ENCODE measurements around the gene CIRBP. TPM values are rescaled to one million over a fixed set of nuclear protein-coding genes. Genes with fewer than 3 reads are reported as not detected.

Gene CIRBP
- total RNA-seq, 2 donors from 2014 or later: 288 to 385 TPM

DNA sequence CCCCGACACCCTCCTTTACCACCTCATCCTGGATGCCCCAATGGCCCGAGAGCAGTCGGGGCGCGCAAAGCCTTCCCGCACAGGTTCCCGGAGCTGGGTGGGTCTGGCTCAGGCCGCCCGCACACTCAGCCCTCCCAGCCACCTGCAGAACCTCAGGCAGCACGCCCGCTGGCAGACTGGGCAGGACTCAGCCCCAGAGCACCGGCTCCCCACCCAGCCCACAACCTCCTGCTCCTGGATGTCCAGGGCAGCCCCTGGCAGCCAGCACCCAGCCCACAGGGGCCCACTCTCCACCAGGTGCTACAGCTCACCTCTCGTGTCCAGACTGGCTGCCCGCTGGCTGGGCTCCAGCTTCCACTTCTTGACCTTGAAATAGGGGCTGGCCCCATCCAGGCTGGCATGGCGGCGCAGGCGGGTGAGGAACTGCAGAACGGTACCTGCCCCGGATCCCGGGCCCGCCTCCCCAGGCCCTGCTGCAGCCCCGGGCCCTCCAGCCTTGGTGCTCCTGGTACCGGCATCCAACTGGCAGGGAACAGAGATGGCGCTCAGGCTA is 35.9 kb upstream of the CIRBP start:
- H3K4me1 ChIP-seq: peaks cover 0 to 32% of the 10 kb centered on the region in 2 donors
- DNase-seq (ENCODE audit: low spot score): no peak
- H3K36me3 ChIP-seq: peaks cover 1% of the 10 kb centered on the region
- H3K9me3 ChIP-seq: no peaks in the 10 kb centered on the region
- H3K4me3 ChIP-seq: no peak overlapping the region
- TF ChIP-seq CTCF (IDR thresholded peaks at IDR 0.05): no peak
- peak overlapping the region; percentile 60 to 70 for H3K27ac ChIP-seq
- no peaks in the 10 kb centered on the region for H3K27me3 ChIP-seq

GRCh38 chr19:1234051-1234954 is 34.8 kb upstream of the CIRBP start:
- Histone ChIP-seq H3K27me3 (no peaks in the 10 kb centered on the region), H3K9me3 (no peaks in the 10 kb centered on the region), H3K4me1 (peaks cover 0 to 35% of the 10 kb centered on the region in 2 donors), H3K27ac (no peak overlapping the region), H3K4me3 (no peak overlapping the region), H3K36me3 (no peaks in the 10 kb centered on the region)
- no peak for DNase-seq (ENCODE audit: low spot score)
- no peak for TF ChIP-seq CTCF (IDR thresholded peaks at IDR 0.05)

- DNase-seq (ENCODE audit: low spot score): no peak
- H3K4me3 ChIP-seq: no peak overlapping the region
- H3K4me1 ChIP-seq: peaks cover 0 to 38% of the 10 kb centered on the region in 2 donors
- no peak overlapping the region for H3K27ac ChIP-seq
- no peaks in the 10 kb centered on the region for H3K27me3 ChIP-seq
- H3K36me3 ChIP-seq: no peaks in the 10 kb centered on the region
- H3K9me3 ChIP-seq: no peaks in the 10 kb centered on the region
- TF ChIP-seq CTCF (IDR thresholded peaks at IDR 0.05): no peak
These were observed 34.2 kb upstream of the CIRBP start for GRCh38 chr19:1234955-1235380.

DNA sequence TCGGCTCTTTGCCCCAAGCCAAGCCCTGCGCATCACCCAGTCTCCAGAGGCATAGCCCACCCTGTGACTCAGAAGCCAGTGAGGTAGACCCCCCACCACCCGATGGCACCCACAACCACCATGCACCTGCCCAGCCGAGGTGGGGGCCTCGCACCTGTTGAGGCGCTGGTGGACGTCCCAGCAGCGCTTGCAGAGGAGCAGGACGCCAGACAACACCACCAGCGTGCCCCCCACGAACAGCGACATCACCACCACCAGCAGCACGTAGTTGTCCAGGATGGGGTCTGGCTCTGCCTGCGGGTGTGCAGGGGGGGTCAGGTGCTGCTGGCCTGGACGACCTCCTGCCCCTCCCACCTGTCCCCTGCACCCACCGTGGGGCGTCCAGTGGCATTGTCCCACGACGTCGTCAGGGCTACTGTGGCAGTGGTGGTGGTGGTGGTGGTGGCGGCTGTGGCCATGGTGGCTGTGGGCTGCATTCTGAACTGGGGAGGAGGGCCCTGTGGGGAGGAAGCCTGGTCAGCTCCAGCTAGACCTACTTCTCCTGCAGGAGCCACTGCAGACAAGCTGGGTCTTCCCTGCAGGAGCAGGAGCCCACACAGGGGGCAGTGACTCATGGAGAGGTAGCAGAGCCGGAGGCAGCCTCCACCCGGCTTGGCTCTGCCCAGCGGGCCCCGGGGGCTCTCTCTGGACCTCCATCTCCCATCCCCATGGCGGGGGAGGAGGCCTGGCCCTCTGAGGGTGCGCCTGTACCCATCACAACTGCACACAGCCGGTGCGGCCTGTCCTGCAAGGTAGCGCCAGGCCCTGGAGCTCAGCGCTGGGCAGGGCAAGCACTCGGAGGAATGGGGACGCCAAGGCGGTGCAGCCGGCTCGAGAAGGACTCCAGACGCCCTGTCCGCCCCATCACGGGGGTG is 33.2 kb upstream of the CIRBP start:
- no peaks in the 10 kb centered on the region for H3K9me3 ChIP-seq
- H3K27me3 ChIP-seq: no peaks in the 10 kb centered on the region
- no peak for TF ChIP-seq CTCF (IDR thresholded peaks at IDR 0.05)
- no peak for DNase-seq (ENCODE audit: low spot score)
- H3K4me1 ChIP-seq: peaks cover 0 to 46% of the 10 kb centered on the region in 2 donors
- no peak overlapping the region for H3K27ac ChIP-seq
- H3K36me3 ChIP-seq: no peaks in the 10 kb centered on the region
- no peak overlapping the region for H3K4me3 ChIP-seq

DNA sequence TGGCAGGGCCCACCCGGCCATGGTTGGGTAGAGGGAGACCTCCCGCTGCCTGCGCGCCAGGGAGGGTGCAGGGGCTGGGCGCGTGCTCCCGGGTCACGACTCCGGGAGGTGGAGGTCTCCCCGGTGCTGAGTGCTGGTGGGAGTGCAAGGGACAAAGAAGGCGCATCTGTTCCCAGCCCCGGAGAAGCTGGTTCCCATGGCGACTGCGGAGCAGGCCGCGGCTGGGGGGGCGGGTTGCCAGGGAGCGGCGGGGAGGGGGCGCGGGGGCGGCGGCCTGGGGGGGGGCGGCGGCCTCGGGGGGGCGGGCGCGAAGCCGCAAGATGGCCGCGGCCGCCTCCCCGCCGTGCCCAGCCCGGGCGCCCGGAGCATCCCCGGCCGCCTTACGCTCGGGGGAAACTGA is 32.6 kb upstream of the CIRBP start:
- Histone ChIP-seq H3K36me3 (no peaks in the 10 kb centered on the region), H3K9me3 (no peaks in the 10 kb centered on the region), H3K27me3 (no peaks in the 10 kb centered on the region), H3K4me1 (peaks cover 0 to 50% of the 10 kb centered on the region in 2 donors), H3K4me3 (peak overlapping the region; percentile 44 to 70), H3K27ac (peak overlapping the region in 1 of 2 donors; percentile 67)
- no peak for DNase-seq (ENCODE audit: low spot score)
- TF ChIP-seq CTCF (IDR thresholded peaks at IDR 0.05): no peak
